ENCODE results near the gene MEIKIN. TPM values are rescaled to one million over a fixed set of nuclear protein-coding genes. Genes with fewer than 3 reads are reported as not detected.

The MEIKIN gene
- total and polyA plus RNA-seq, 2 of the 8 experiments (the other 6 are each of a cell fraction or from before 2014, with no cell fraction given): not detected

DNA sequence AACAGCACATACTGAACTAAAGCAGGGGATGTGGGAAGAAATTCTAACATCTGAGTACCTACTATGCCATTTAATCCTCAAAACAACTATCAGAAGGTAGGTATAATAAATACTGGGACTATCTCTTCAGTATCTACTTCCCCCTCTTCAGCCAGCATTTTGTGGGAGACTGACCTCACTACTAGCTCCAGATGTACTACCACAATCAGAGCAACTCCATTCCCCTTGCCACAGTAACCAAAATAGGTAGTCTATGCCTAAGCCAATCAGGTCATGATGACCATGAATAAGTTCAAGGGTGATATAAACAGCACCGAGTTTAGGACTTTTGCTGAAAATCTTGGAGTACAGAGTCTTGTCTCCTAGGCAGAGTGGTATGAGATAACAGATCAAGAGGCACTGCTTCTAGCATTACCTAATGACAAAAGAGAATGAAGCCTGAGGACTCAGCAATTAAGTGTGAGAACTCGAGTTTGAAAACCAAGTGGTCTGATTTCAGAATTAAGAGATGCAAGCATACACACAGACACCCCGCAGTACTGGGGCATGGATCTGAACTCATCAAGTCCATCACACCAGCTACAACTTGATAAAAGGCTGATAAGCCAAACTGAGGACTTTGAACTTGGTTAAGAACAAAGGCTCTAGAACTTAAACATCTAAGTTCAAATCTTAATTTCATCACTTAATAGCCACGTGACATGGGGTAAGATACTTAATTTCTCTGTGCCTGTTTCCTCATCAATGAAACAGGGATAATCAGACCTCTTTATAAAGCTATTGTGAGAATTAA lies 158.4 kb downstream of the MEIKIN start (continued):
- TF ChIP-seq BACH1 (IDR thresholded peaks at IDR 0.05; ENCODE audit: low read length) (no peak), RAD21 (IDR thresholded peaks at IDR 0.05 in 1 of 2, conservative IDR thresholded peaks at IDR 0.05 in 1 of 2; ENCODE audit: low read depth in 2 of 2, low read length in 2 of 2) (no peak)
